ENCODE results near the gene TSPAN4. TPM values are rescaled to one million over a fixed set of nuclear protein-coding genes. Genes with fewer than 3 reads are reported as not detected.

The TSPAN4 gene
- total and polyA plus RNA-seq, 2 of the 13 experiments (the other 11 are each of a cell fraction or from before 2014, with no cell fraction given) = 31.7 to 68.3 TPM

GRCh38 chr11:803770-804598 lies 38.7 kb upstream of the TSPAN4 start (continued):
- TF ChIP-seq, protein P1, sequence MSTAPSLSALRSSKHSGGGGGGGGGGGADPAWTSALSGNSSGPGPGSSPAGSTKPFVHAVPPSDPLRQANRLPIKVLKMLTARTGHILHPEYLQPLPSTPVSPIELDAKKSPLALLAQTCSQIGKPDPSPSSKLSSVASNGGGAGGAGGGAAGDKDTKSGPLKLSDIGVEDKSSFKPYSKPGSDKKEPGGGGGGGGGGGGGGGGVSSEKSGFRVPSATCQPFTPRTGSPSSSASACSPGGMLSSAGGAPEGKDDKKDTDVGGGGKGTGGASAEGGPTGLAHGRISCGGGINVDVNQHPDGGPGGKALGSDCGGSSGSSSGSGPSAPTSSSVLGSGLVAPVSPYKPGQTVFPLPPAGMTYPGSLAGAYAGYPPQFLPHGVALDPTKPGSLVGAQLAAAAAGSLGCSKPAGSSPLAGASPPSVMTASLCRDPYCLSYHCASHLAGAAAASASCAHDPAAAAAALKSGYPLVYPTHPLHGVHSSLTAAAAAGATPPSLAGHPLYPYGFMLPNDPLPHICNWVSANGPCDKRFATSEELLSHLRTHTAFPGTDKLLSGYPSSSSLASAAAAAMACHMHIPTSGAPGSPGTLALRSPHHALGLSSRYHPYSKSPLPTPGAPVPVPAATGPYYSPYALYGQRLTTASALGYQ (CRISPR knock-in tag; IDR thresholded peaks at IDR 0.05) = no peak
- TF ChIP-seq SCMH1 (CRISPR knock-in tag; IDR thresholded peaks at IDR 0.05; ENCODE audit: borderline replicate concordance) (no peak), ZNF569 (CRISPR knock-in tag; IDR thresholded peaks at IDR 0.05; ENCODE audit: borderline replicate concordance) (no peak), MYNN (CRISPR knock-in tag; IDR thresholded peaks at IDR 0.05; ENCODE audit: low read depth) (no peak), ZNF501 (CRISPR knock-in tag; IDR thresholded peaks at IDR 0.05) (0 out of 2 replicates have a peak, but pooled peaks have one; percentile 30), CBFB (CRISPR knock-in tag; IDR thresholded peaks at IDR 0.05) (0 out of 2 replicates have a peak, but pooled peaks have one; percentile 26), PAWR (CRISPR knock-in tag; IDR thresholded peaks at IDR 0.05; ENCODE audit: borderline replicate concordance) (no peak), ZNF75D (CRISPR knock-in tag; IDR thresholded peaks at IDR 0.05; ENCODE audit: borderline replicate concordance) (no peak), ZNF274 (CRISPR knock-in tag; IDR thresholded peaks at IDR 0.05) (0 out of 2 replicates have a peak, but pooled peaks have one; percentile 12), ZNF383 (CRISPR knock-in tag; IDR thresholded peaks at IDR 0.05; ENCODE audit: borderline replicate concordance) (no peak), THYN1 (CRISPR knock-in tag; IDR thresholded peaks at IDR 0.05; ENCODE audit: borderline replicate concordance, low read depth) (no peak), GPN1 (CRISPR knock-in tag; IDR thresholded peaks at IDR 0.05; ENCODE audit: borderline replicate concordance) (no peak), ZFX (CRISPR knock-in tag; IDR thresholded peaks at IDR 0.05; ENCODE audit: low read depth) (peak; percentile 48; the same call in 1 of the 2 replicates), ZNF772 (CRISPR knock-in tag; IDR thresholded peaks at IDR 0.05) (peak; percentile 12; the same call in 1 of the 2 replicates), TBX2 (CRISPR knock-in tag; IDR thresholded peaks at IDR 0.05; ENCODE audit: borderline replicate concordance) (0 out of 2 replicates have a peak, but pooled peaks have one; percentile 18), ZNF891 (CRISPR knock-in tag; IDR thresholded peaks at IDR 0.05) (peak; percentile 21; the same call in 1 of the 2 replicates), ZNF337 (CRISPR knock-in tag; IDR thresholded peaks at IDR 0.05; ENCODE audit: borderline replicate concordance, low read depth) (no peak)
- TF ChIP-seq, protein P2, sequence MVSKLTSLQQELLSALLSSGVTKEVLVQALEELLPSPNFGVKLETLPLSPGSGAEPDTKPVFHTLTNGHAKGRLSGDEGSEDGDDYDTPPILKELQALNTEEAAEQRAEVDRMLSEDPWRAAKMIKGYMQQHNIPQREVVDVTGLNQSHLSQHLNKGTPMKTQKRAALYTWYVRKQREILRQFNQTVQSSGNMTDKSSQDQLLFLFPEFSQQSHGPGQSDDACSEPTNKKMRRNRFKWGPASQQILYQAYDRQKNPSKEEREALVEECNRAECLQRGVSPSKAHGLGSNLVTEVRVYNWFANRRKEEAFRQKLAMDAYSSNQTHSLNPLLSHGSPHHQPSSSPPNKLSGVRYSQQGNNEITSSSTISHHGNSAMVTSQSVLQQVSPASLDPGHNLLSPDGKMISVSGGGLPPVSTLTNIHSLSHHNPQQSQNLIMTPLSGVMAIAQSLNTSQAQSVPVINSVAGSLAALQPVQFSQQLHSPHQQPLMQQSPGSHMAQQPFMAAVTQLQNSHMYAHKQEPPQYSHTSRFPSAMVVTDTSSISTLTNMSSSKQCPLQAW (CRISPR knock-in tag; IDR thresholded peaks at IDR 0.05) = peak; percentile 62; the same call in 1 of the 2 replicates
